Small intestine (tissue), 7 donors: ENCODE measurements around the gene B3GALNT1. TPM values are rescaled to one million over a fixed set of nuclear protein-coding genes. Genes with fewer than 3 reads are reported as not detected.

Source experiments
- DNase-seq, 2 donors: peaks; one replicate each; pipeline versions ENCODE4 v3.0.0 to v3.0.0-alpha.2; 2013
- FAIRE-seq: peaks from 2 replicates; lab custom pipeline; 2012; peaks lifted over from hg19 to GRCh38; lab: Jason Lieb, UNC
- H3K27ac ChIP-seq, 3 donors: one replicate each; pipeline ENCODE4 v1.5.1; 2013; ENCODE audit warnings: low read length in 2 of 3, mild to moderate bottlenecking in 2 of 3, control low read depth in 1 of 3, inconsistent platforms in 1 of 3, low read depth in 1 of 3, moderate library complexity in 1 of 3
- H3K27me3 ChIP-seq, 3 donors: one replicate each; pipeline ENCODE4 v1.6.1; 2013; ENCODE audit warnings: low read length in 3 of 3, inconsistent platforms in 1 of 3; ENCODE audit not compliant: control insufficient read depth in 3 of 3, insufficient read depth in 3 of 3
- H3K36me3 ChIP-seq, 3 donors: one replicate each; pipeline ENCODE4 v1.6.1; 2013; ENCODE audit warnings: low read length in 3 of 3, inconsistent platforms in 1 of 3, low read depth in 1 of 3, mild to moderate bottlenecking in 1 of 3, moderate library complexity in 1 of 3; ENCODE audit not compliant: control insufficient read depth in 3 of 3, insufficient read depth in 2 of 3
- H3K4me1 ChIP-seq, 3 donors: one replicate each; pipeline ENCODE4 v1.6.1; 2013; ENCODE audit warnings: low read length in 2 of 3, inconsistent platforms in 1 of 3, low read depth in 1 of 3, mild to moderate bottlenecking in 1 of 3, moderate library complexity in 1 of 3; ENCODE audit not compliant: control insufficient read depth in 3 of 3, insufficient read depth in 2 of 3
- H3K4me3 ChIP-seq, 3 donors: one replicate each; pipeline ENCODE4 v1.5.1; 2013; ENCODE audit warnings: low read length in 3 of 3, control low read depth in 1 of 3, inconsistent platforms in 1 of 3, low read depth in 1 of 3, mild to moderate bottlenecking in 1 of 3, moderate library complexity in 1 of 3
- H3K9me3 ChIP-seq, 2 donors: one replicate each; pipeline ENCODE4 v1.6.1; 2013; ENCODE audit warnings: low read depth in 1 of 2, low read length in 1 of 2; ENCODE audit not compliant: control insufficient read depth in 2 of 2, insufficient read depth in 1 of 2
- WGBS, 3 donors: extraction: QIAGEN DNeasy Blood & Tissue Kit; methylation state at CpG; one replicate each; pipeline ENCODE4 v1.1.7; 2013; 5-methylcytosine and 5-hydroxymethylcytosine counted together
- polyA plus RNA-seq, 4 donors: library from polyadenylated mRNA; stranded (reverse) in 3 of 4; unstranded in 1 of 4; fragments of 200-250 nt in 3 of 4; fragments of 120-200 nt in 1 of 4; gene quantifications; one replicate each; pipeline versions ENCODE4 v1.2.1 to v1.2.3, GENCODE V29; 2013
- donor health status: healthy with polysubstance abuse.
- donor health status: control.
- donor health status: control.
- donor health status: Bipolar disorder and iron deficiency.
- donor health status: healthy.

Gene B3GALNT1
- polyA plus RNA-seq, 4 donors = 0.81 to 9.7 (median 4.3) TPM; not detected in 1

DNA sequence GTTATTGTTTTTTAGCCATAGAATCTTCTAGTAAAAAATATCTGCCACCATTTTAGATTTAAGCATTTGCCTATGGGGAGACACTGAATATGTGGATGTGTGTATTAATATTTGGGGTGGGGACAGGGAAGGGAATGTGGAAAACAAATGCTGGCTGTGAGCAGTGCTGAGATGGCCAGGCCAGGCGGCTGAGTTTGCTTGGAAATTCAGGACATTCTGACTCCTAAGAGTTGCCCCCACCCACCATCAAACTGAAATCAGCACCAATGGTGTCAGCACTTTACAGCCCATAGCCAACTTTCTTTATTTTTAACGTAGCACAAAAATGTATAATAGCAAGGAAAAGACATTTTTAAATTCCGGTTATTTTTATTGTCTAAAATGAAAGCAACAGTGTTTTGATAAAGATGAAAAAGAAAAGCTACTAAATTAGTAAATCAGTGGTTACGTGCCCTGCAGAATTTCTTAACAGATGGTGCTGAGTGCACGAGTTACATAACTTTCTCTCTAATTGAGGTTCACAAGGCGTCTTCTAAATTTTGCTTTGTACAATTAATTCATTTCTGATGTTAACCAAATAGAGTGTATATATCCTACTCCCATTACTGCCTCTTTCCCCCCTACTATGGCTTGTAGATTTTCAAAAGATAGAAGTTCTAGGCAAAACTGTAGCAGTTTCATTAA lies 34.0 kb downstream of the B3GALNT1 start:
- Histone ChIP-seq H3K4me1 (no peaks in the 10 kb centered on the region), H3K4me3 (no peak overlapping the region), H3K27ac (no peak overlapping the region), H3K9me3 (no peaks in the 10 kb centered on the region), H3K36me3 (no peaks in the 10 kb centered on the region), H3K27me3 (no peaks in the 10 kb centered on the region)
- DNase-seq (no peak), FAIRE-seq (no peak)
- 73 to 93% (median 89%) methylated on average over 6 of the region's 6 CpGs for WGBS, 3 donors

DNA sequence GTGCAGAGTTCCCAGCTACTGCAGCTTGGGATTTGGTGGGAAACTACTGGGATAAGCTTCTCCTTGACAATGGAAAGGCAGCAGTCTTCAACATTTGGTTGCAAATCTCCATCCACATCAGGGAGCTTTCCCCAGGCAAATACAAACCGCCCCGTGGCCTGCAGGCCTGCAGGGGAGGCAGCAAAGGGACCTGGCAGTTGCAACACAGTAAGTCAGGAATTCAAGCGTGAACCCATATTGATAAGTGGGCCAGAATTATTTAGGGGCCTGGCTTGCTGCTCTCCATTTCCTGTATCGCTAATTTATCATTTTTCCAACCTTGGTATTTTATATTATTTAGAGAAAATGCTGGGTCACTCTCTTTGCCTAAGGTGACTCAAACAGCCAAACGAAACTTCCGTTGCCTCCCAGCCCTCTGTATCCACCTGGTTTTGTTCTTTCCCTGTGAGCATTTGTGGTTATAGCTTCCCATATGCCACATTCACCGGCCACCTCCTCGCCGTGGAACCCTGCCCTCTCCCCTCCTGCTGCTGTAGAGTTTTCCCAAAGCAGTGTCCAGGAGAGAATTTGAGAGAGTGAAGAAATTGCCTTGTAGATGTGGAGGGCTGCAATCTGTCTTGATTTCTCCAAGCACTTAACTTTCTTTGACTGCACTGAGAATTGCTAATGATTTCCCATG lies 34.8 kb downstream of the B3GALNT1 start:
- no peak overlapping the region for H3K27ac ChIP-seq
- WGBS, 3 donors = 89 to 96% (median 90%) methylated on average over 9 of the region's 9 CpGs
- no peak for FAIRE-seq

DNA sequence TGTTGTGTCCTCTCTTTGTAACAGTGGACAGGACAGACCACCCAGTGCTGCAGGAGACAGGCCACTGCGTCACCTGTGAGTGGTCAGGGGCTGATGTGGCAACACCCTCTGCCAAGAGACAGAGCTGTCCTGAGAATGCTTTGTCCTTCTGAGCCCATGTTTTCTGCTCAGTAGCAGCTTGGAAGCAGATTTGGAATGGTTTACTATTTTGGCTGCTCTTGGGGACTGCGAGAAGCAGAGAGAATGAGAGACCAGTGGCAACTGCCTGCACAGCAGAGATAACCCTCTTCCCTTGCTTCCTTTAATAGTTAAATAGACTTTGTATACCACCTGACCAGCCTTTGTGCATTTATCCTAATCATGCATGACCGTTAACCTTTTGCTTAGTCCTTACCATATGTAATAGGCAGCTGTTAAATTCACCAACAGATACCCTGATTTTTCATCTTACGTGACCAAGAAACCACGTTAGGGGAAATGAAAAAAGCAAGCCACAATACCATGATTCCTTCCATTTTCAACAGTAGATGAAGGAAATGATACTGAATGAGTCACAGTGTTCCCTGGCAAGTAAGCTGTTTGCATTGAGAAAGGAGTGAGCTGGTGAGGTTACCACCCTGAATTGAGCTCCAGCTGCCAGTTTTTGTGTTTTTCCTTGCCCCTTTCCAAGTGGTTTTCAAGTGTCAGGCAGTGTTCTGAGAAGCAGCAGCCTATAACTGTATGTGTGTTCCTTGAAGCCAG lies 35.5 kb downstream of the B3GALNT1 start:
- Histone ChIP-seq H3K9me3 (no peaks in the 10 kb centered on the region), H3K27ac (no peak overlapping the region), H3K27me3 (no peaks in the 10 kb centered on the region), H3K4me3 (no peak overlapping the region), H3K4me1 (no peaks in the 10 kb centered on the region), H3K36me3 (no peaks in the 10 kb centered on the region)
- 65 to 70% (median 66%) methylated on average over 5 of the region's 5 CpGs for WGBS, 3 donors
- FAIRE-seq (no peak), DNase-seq (peak in 1 of 2 donors; percentile 24)

More for the DNA sequence above, 34.8 kb downstream of the B3GALNT1 start:
- Histone ChIP-seq H3K36me3 (no peaks in the 10 kb centered on the region), H3K27me3 (no peaks in the 10 kb centered on the region), H3K9me3 (no peaks in the 10 kb centered on the region), H3K4me1 (no peaks in the 10 kb centered on the region), H3K4me3 (no peak overlapping the region)
- DNase-seq = no peak

DNA sequence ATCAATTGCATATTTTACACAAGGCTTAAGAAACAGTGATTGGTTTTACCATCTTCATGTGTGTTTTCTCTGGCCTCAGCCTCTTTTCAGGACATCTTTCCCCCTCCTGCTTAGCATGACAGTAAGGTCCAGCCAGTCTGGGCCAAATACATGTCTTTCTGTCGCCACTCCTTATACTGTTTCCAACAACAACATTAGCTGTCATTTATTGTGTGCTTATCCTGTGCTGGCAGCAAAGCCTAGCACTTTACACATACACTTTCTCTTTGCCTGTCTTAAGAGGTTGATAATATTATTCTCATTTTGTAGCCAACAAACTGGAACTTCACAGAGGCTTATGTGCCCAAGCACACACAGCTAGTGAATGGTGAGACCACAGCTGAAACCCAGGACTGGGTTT lies 37.8 kb downstream of the B3GALNT1 start:
- Histone ChIP-seq H3K9me3 (no peaks in the 10 kb centered on the region), H3K4me3 (no peak overlapping the region), H3K36me3 (no peaks in the 10 kb centered on the region), H3K27me3 (no peaks in the 10 kb centered on the region), H3K4me1 (no peaks in the 10 kb centered on the region), H3K27ac (no peak overlapping the region)
- 81 to 92% (median 90%) methylated on average over 1 of the region's 1 CpG for WGBS, 3 donors
- FAIRE-seq (no peak), DNase-seq (no peak)

DNA sequence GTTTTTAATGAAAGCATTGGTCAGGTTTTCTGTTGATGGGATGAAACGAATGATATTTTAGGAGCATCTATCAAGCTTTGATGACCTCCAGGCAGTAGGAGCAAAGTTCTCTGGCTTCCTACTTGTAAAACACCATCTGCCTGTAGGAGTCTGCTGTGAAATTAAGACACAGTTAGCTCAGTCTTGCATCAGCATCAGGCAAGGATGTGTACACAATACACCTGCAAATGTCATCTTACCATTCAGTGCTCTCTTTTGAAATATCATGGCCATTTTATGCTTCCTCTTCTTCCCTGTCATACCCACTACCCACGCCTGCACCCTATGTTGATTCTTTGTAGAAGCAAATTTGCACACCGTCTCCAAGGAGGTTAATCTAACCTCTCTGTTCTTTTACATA lies 38.2 kb downstream of the B3GALNT1 start:
- WGBS, 3 donors = 84 to 91% (median 87%) methylated on average over 3 of the region's 3 CpGs
- H3K27me3 ChIP-seq = no peaks in the 10 kb centered on the region
- DNase-seq = no peak

DNA sequence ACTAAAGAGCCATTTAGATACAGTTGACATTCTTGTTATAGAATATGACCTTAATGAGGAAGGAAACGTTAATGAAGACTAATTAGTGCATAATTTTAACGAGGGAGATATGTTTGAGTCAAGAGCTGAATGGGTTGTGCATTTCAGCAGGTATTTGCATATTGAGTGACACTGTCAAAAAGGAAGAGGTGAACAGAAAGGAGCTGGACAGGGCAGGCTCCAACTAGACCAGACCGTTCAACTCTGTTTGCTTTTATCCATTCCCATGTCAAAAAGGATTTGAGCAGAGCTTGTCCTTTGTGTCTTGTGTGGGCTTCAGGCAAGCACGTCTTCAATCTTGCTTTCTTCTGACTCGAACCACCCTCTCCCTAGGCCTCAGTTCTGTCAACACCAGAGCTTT lies 40.7 kb downstream of the B3GALNT1 start:
- DNase-seq (no peak), FAIRE-seq (no peak)
- no peak overlapping the region for H3K27ac ChIP-seq
- H3K9me3 ChIP-seq = no peaks in the 10 kb centered on the region
- H3K27me3 ChIP-seq = no peaks in the 10 kb centered on the region
- no peaks in the 10 kb centered on the region for H3K4me1 ChIP-seq
- no peak overlapping the region for H3K4me3 ChIP-seq
- WGBS, 3 donors = 86 to 88% (median 88%) methylated on average over 5 of the region's 5 CpGs
- no peaks in the 10 kb centered on the region for H3K36me3 ChIP-seq

More for the DNA sequence above, 38.2 kb downstream of the B3GALNT1 start:
- no peak overlapping the region for H3K4me3 ChIP-seq
- no peaks in the 10 kb centered on the region for H3K9me3 ChIP-seq
- no peaks in the 10 kb centered on the region for H3K36me3 ChIP-seq
- no peak for FAIRE-seq
- H3K4me1 ChIP-seq = no peaks in the 10 kb centered on the region
- H3K27ac ChIP-seq = no peak overlapping the region

DNA sequence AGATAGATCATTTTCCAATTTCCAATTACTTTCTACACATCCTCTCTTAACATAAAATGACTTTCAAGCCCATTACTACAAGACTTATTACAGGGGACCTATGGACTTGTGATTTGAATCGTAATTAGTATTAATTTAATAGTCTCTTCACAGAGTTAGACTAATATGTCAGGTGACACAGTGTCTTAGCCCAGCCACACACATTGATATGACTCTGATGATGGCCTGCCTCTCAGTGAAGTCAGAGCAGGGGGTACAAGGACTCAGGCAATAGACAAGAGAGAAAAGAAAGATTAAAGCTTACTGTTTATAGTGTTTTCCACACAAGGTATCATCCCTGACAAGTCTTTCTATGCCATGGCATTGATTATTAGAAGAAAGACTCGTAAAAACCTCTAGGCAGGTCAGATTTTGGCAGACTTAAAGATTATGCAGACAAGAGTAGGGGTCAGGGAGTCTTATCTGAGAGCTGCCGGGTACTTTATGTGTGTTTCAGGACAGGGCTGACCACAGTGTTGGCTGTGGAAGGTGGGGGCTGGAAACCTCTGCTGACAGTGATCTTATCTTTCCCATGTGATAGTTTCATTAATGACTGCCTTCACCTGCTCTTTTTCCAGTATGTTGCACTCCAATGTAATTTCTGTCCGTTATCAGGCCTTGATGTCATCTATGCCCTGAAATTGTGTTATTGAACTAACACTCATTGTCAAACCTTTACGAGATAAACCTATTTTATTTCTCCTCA lies 50.1 kb downstream of the B3GALNT1 start:
- Histone ChIP-seq H3K27me3 (no peaks in the 10 kb centered on the region), H3K36me3 (no peaks in the 10 kb centered on the region), H3K27ac (no peak overlapping the region), H3K9me3 (no peaks in the 10 kb centered on the region), H3K4me3 (no peak overlapping the region), H3K4me1 (no peaks in the 10 kb centered on the region)
- FAIRE-seq (no peak), DNase-seq (no peak)
- 63 to 75% (median 71%) methylated on average over 5 of the region's 5 CpGs for WGBS, 3 donors

DNA sequence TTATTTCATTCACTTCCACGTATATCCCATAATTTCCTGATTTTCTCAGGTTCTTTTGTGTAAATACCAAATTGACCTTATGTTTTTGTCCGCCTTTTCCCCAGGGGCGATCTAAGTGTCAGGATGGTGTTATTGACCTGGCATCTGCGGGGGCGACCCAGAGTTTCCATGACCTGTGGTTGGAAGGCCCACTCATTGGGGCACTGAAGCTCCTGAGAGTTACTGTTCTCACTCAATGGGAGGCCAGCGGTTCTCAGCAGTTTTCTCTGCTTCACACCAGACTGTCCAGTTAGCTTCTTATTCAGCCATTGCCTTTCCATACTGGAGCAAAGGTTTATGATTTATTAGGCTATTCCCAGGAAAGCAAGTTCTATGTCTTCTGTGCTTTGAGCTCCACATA lies 53.3 kb downstream of the B3GALNT1 start:
- Histone ChIP-seq H3K27ac (no peak overlapping the region), H3K36me3 (no peaks in the 10 kb centered on the region), H3K4me1 (no peaks in the 10 kb centered on the region), H3K27me3 (no peaks in the 10 kb centered on the region), H3K9me3 (no peaks in the 10 kb centered on the region), H3K4me3 (no peak overlapping the region)
- WGBS, 3 donors = 92 to 93% (median 92%) methylated on average over 6 of the region's 6 CpGs
- no peak for DNase-seq
- FAIRE-seq = no peak
